GM06990 (cell line): ENCODE measurements around the gene FAM131B.

Experiments used
- DNase-seq: peaks from one replicate; pipeline ENCODE4 v3.0.0-alpha.2; 2011; ENCODE audit not compliant: insufficient read length; ENCODE audit errors: extremely low read depth
- H3K27me3 ChIP-seq: replicated peaks from 2 replicates; pipeline ENCODE4 v1.6.0; 2011; ENCODE audit warnings: low read length; ENCODE audit not compliant: control insufficient read depth, insufficient read depth
- H3K36me3 ChIP-seq: 2 replicates; pipeline ENCODE4 v1.5.1; 2011; ENCODE audit warnings: low read length; ENCODE audit not compliant: control insufficient read depth, insufficient read depth
- H3K4me3 ChIP-seq: replicated peaks from 2 replicates; pipeline ENCODE4 v1.5.1; 2011; ENCODE audit warnings: low read depth, mild to moderate bottlenecking, control low read depth, low read length
- CTCF ChIP-seq: IDR thresholded peaks from 2 replicates; pipeline ENCODE4 v1.5.1; 2011; ENCODE audit warnings: low read length, control low read depth, mild to moderate bottlenecking, inconsistent platforms; ENCODE audit not compliant: insufficient read depth, poor library complexity, severe bottlenecking

FAM131B gene

GRCh38 chr7:143383642-143383957, 21.1 kb upstream of the FAM131B start:
- H3K27me3 ChIP-seq = no peaks in the 10 kb centered on the region
- H3K4me3 ChIP-seq = no peak overlapping the region
- H3K36me3 ChIP-seq = peaks cover 15% of the 10 kb centered on the region
- TF ChIP-seq CTCF = no peak
- DNase-seq = no peak

GRCh38 chr7:143382791-143383641, 20.5 kb upstream of the FAM131B start:
- H3K4me3 ChIP-seq = peak overlapping the region; percentile 91
- TF ChIP-seq CTCF = no peak
- no peaks in the 10 kb centered on the region for H3K27me3 ChIP-seq
- DNase-seq = no peak
- peaks cover 12% of the 10 kb centered on the region for H3K36me3 ChIP-seq

- no peak for DNase-seq
- peak overlapping the region; percentile 91 for H3K4me3 ChIP-seq
- H3K36me3 ChIP-seq = peaks cover 10% of the 10 kb centered on the region
- no peak for TF ChIP-seq CTCF
- no peaks in the 10 kb centered on the region for H3K27me3 ChIP-seq
Observed at GRCh38 chr7:143382126-143382790, 19.7 kb upstream of the FAM131B start.

- Histone ChIP-seq H3K4me3 (peak overlapping the region; percentile 91), H3K36me3 (peaks cover 7% of the 10 kb centered on the region; the same call in 1 of the 2 replicates), H3K27me3 (no peaks in the 10 kb centered on the region)
- TF ChIP-seq CTCF = no peak
- no peak for DNase-seq
Observed at GRCh38 chr7:143381427-143382125, 19.1 kb upstream of the FAM131B start.

- DNase-seq = peak; percentile 91
- no peak for TF ChIP-seq CTCF
- Histone ChIP-seq H3K36me3 (peaks cover 2% of the 10 kb centered on the region; the same call in 1 of the 2 replicates), H3K27me3 (no peaks in the 10 kb centered on the region), H3K4me3 (peak within 1 kb of the TSS; percentile 91)
Observed at GRCh38 chr7:143380646-143381426, 18.3 kb upstream of the FAM131B start, which contains the start of gene ZYX. Gene ZYX (plus strand): TSS chr7:143381345. CDS start chr7:143381572, 227 bp downstream.
